Parathyroid adenoma (tissue), 2 donors: ENCODE measurements around the gene DDX24.

Experiments used
- H2AFZ ChIP-seq: fragments of 300-600 bp; sonication (generic); one replicate; pipeline ENCODE4 v1.7.0; 2017; ENCODE audit warnings: antibody characterized with exemption, mild to moderate bottlenecking
- H3K27ac ChIP-seq: fragments of 300-600 bp; sonication (generic); one replicate; pipeline ENCODE4 v1.7.0; 2017
- H3K27me3 ChIP-seq: fragments of 300-600 bp; sonication (generic); one replicate; pipeline ENCODE4 v1.7.0; 2017; ENCODE audit warnings: low read length; ENCODE audit not compliant: control insufficient read depth, insufficient read depth
- H3K36me3 ChIP-seq: fragments of 300-600 bp; sonication (generic); one replicate; pipeline ENCODE4 v1.7.0; 2017; ENCODE audit warnings: low read length; ENCODE audit not compliant: control insufficient read depth, insufficient read depth
- H3K4me1 ChIP-seq: fragments of 300-600 bp; sonication (generic); one replicate; pipeline ENCODE4 v1.7.0; 2017; ENCODE audit warnings: control low read depth
- H3K4me2 ChIP-seq: fragments of 300-600 bp; sonication (generic); one replicate; pipeline ENCODE4 v1.7.0; 2017; ENCODE audit warnings: low read length
- H3K4me3 ChIP-seq: fragments of 300-600 bp; sonication (generic); one replicate; pipeline ENCODE4 v1.7.0; 2017; ENCODE audit warnings: low read depth, low read length
- H3K79me2 ChIP-seq: fragments of 300-600 bp; sonication (generic); one replicate; pipeline ENCODE4 v1.7.0; 2017; ENCODE audit warnings: control low read depth
- H3K9ac ChIP-seq: fragments of 300-600 bp; sonication (generic); one replicate; pipeline ENCODE4 v1.7.0; 2017; ENCODE audit warnings: mild to moderate bottlenecking
- H3K9me3 ChIP-seq: fragments of 300-600 bp; sonication (generic); one replicate; pipeline ENCODE4 v1.7.0; 2017; ENCODE audit warnings: low read length; ENCODE audit not compliant: control insufficient read depth
- TF ChIP-seq, protein P1 (sequence below): fragments of 300-600 bp; sonication (generic); IDR thresholded peaks from one replicate; pipeline ENCODE4 v1.7.0; 2017; ENCODE audit warnings: antibody characterized with exemption, mild to moderate bottlenecking
- donor health status: primary hyperparathyroidism.

Gene DDX24

DNA sequence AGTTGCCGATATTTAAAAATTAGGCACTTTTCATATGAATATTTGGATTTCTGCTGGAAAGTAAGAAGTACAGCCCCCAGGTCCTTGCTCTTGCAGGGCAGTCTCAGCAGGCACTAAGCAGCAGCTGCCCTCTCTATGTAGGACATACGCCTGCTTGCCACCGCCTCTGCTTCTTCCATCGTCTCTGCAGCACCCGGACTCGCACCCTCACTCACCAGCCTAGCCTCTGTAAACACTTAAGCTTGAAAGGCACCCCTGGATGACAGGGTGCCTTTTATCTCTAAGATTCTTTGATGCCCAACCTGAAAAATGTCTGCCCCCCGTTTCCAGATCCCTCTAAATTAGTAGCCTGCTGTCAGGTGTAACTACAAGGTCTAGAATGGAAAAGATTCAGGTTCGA, 35.9 kb downstream of the DDX24 start:
- Histone ChIP-seq H3K79me2 (no peaks in the 10 kb centered on the region), H3K4me3 (no peak overlapping the region), H3K9ac (no peak overlapping the region), H2AFZ (no peak overlapping the region), H3K27me3 (no peaks in the 10 kb centered on the region), H3K27ac (no peak overlapping the region), H3K36me3 (no peaks in the 10 kb centered on the region), H3K4me2 (no peak overlapping the region), H3K4me1 (no peaks in the 10 kb centered on the region), H3K9me3 (no peaks in the 10 kb centered on the region)
- TF ChIP-seq, protein P1, sequence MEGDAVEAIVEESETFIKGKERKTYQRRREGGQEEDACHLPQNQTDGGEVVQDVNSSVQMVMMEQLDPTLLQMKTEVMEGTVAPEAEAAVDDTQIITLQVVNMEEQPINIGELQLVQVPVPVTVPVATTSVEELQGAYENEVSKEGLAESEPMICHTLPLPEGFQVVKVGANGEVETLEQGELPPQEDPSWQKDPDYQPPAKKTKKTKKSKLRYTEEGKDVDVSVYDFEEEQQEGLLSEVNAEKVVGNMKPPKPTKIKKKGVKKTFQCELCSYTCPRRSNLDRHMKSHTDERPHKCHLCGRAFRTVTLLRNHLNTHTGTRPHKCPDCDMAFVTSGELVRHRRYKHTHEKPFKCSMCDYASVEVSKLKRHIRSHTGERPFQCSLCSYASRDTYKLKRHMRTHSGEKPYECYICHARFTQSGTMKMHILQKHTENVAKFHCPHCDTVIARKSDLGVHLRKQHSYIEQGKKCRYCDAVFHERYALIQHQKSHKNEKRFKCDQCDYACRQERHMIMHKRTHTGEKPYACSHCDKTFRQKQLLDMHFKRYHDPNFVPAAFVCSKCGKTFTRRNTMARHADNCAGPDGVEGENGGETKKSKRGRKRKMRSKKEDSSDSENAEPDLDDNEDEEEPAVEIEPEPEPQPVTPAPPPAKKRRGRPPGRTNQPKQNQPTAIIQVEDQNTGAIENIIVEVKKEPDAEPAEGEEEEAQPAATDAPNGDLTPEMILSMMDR = no peak

DNA sequence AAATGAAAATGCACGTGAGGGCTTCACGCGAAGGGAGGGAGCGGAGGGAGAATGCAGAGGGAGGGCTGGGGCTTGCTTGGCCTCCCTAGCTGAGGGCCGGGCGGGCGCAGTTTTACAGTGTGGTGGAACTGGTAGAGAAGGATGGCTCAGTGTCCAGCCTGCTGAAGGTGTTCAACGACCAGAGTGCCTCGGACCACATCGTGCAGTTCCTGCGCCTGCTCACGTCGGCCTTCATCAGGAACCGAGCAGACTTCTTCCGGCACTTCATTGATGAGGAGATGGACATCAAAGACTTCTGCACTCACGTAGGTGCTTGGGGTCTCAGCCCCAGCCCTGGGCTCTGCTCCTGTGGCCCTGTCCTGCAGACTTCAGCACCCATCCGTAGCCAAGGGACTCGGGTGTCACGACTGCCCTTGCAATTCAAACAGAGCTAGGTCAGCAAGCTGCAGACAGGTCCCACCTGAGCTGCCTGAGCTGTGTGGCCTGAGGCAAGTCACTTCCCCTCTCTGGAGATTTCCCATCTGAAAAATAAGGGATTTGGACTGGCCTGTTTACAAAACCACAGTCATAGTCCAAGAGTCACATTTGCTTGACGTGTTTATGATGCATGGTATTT, 36.4 kb downstream of the DDX24 start:
- Histone ChIP-seq H3K36me3 (no peaks in the 10 kb centered on the region), H3K9me3 (no peaks in the 10 kb centered on the region), H3K4me3 (no peak overlapping the region), H3K27ac (no peak overlapping the region), H3K79me2 (no peaks in the 10 kb centered on the region), H3K4me2 (no peak overlapping the region), H2AFZ (no peak overlapping the region), H3K4me1 (no peaks in the 10 kb centered on the region), H3K9ac (no peak overlapping the region), H3K27me3 (no peaks in the 10 kb centered on the region)
- TF ChIP-seq, protein P1 = no peak

DNA sequence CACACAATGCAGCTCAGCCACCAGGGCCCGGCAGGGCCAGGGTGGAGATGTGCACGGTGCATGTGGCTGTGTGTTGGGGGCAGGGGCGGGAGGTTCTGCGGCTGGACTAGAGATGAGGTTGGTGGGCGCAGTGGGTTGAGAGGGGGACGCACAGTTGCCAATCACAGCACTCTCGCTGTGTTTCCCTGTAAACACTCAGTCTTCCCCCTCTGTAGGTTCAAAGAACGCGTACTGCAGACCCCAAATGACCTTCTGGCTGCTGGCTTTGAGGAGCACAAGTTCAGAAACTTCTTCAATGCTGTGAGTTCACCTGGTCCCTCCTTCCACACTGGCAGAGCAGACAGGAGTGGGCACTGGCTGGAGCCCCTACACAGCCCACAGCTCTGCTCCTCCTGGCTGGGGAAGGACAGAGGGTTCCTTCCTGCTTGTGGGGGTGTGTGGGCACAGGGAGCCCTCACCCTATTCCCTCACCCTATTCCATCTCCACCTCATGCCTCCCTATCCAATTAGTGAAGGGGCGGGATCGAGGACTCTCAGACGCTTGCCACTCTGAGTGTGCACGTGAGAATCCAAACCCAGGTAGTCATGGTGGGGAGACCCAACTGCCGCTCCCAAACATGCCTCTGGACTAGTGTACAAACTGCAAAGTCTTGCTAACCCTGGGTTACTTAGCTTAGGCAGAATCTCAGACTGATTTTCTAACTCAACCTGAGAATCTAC, 37.1 kb downstream of the DDX24 start:
- Histone ChIP-seq H2AFZ (no peak overlapping the region), H3K36me3 (no peaks in the 10 kb centered on the region), H3K9me3 (no peaks in the 10 kb centered on the region), H3K4me2 (no peak overlapping the region), H3K27me3 (no peaks in the 10 kb centered on the region), H3K4me1 (no peaks in the 10 kb centered on the region), H3K79me2 (no peaks in the 10 kb centered on the region), H3K4me3 (no peak overlapping the region), H3K9ac (no peak overlapping the region), H3K27ac (no peak overlapping the region)
- TF ChIP-seq, protein P1 = no peak

DNA sequence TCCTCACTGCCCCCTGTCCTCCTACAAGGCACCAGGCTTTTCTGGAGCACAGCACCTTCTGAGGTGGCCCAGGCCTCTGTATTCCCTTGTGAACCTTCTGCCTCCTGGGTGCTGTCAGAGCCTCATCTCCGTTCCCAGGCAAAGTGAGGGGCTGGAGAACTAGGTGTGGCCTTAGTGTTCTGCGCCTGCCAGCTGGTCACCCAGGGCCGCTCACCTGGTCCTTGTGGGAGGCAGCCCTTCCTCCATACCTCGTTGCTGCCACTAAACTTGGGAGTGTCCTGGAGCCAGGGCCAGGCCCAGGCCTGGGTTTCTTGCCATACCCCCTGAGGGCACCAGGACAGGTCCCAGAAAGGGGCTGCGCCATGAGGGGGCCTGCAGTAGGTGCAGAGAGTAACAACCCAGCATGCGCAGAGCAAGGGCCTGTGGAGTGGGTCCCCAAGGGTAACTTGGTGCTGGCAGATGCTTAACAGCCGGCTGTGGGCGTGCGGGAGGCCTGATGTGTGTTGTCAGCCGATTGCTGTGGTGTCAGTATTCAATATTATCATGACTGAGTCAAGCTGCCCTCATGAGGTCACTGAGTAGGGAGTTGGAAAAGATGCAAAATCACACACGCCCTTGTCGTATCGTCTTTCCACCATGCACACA, 37.8 kb downstream of the DDX24 start:
- no peak overlapping the region for H3K4me3 ChIP-seq
- H3K9ac ChIP-seq = no peak overlapping the region
- H2AFZ ChIP-seq = no peak overlapping the region
- H3K27me3 ChIP-seq = no peaks in the 10 kb centered on the region
- no peaks in the 10 kb centered on the region for H3K79me2 ChIP-seq
- no peaks in the 10 kb centered on the region for H3K9me3 ChIP-seq
- H3K4me1 ChIP-seq = no peaks in the 10 kb centered on the region
- TF ChIP-seq, protein P1 = no peak
- no peaks in the 10 kb centered on the region for H3K36me3 ChIP-seq
- no peak overlapping the region for H3K4me2 ChIP-seq
- H3K27ac ChIP-seq = no peak overlapping the region
